HG03442 (cell line): Measurements from ENCODE around the gene CTPS1.

Source experiments
- ATAC-seq: cut with Tn5 transposase; IDR thresholded peaks from one replicate; pipeline ENCODE4 v1.9.1; 2021; ENCODE audit warnings: mild to moderate bottlenecking, moderate library complexity; ENCODE audit not compliant: unreplicated experiment

CTPS1 gene

GRCh38 chr1:40966417-40966816 lies 13.1 kb upstream of the CTPS1 start:
- ATAC-seq = no peak

DNA sequence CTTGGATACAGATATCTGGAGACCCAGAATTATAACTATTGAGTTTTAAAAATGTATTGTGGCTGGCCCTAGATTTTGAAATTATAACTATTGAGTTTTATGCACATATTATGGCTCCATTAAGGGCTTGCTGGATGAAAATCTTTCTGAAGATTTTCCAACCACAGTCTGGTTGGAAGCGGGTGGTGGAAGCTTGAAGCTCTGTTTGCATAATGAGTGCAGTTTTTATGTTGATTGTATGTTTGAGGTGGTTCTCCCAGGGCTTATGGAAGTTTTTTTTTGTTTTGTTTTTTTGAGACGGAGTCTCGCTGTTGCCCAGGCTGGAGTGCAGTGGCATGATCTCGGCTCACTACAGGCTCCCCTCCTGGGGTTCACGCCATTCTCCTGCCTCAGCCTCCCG lies 10.1 kb upstream of the CTPS1 start:
- ATAC-seq = no peak

GRCh38 chr1:40971966-40972365 lies 7.5 kb upstream of the CTPS1 start:
- no peak for ATAC-seq

GRCh38 chr1:40973912-40974311 lies 5.6 kb upstream of the CTPS1 start:
- ATAC-seq = no peak

- no peak for ATAC-seq
Observed at GRCh38 chr1:40974945-40975344, 4.6 kb upstream of the CTPS1 start.

GRCh38 chr1:40976952-40977690 lies 2.4 kb upstream of the CTPS1 start:
- no peak for ATAC-seq

- ATAC-seq = no peak
Observed at GRCh38 chr1:40977716-40978115, 1.8 kb upstream of the CTPS1 start.

GRCh38 chr1:40978886-40979240 lies 633 bp upstream of the CTPS1 start:
- no peak for ATAC-seq

GRCh38 chr1:40980068-40980452 lies 564 bp downstream of the CTPS1 start:
- peak; percentile 8 for ATAC-seq

- no peak for ATAC-seq
Observed at GRCh38 chr1:40980453-40981121, 1.1 kb downstream of the CTPS1 start.

DNA sequence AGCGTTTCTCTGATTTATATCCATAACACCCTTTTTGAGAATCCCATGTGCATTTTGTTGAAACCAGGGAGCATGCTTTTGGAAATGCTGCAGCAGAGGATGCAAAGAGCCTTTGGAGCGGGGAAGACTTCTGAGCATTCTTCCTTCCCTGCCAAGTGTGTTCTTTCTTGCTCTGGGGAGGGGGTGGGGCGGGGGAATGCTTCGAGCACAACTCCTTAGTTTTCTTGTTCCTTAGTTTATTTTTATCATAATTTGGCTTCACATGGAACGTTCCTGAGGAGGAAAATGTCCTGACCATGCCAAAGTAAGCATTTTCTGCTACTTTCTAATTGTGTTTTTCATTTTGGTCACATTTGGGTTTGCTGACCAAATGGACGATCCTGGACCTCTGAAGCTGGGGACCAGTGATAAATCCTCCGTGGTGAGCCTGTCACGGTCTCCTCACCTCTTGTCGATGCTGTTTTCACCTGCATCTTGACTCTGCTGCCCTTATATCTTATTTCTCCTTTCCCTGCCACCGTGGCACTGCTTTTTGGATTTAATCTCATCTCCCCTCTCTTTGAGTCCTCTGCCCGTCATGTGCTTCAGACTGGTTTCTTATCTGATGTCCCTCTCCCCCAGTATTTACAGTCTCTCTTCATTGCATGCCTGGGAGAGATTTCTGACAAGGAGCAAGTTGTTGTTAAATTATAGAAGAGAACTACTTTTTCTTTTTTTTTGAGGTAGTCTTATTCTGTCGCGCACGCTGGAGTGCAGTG lies 2.4 kb downstream of the CTPS1 start:
- ATAC-seq = no peak

DNA sequence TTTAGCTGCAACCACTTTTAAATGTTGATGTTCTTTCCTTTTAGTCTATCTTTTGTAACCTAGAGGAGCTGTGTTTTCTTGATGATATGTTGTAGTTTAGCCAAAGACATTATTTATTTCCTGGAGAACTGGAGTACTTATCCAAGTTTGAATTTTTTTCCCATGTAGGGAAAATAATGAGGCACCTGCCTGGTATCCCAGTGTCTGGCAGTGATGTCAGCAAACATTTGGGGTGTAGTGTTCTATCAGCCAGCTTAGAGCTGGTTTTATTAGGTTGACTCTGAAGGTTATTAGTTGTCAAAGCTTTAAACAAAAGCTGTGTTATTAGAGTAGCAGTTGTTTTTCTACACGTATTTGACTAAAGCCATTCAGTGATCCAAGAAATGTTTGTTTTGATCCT lies 3.2 kb downstream of the CTPS1 start:
- ATAC-seq = no peak

DNA sequence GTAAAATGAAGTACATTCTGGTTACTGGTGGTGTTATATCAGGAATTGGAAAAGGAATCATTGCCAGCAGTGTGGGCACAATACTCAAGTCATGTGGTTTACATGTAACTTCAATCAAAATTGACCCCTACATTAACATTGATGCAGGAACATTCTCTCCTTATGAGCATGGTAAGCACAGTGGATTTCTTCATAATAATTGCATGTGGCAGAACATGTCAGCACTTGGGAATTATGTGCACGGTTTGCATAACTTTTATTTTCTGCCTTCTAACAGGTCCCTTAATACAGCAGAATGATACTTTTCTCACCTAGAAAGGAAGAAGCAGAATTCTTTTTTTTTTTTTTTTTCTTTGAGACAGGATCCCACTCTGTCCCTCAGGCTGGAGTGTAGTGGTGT lies 3.8 kb downstream of the CTPS1 start:
- ATAC-seq = no peak

- no peak for ATAC-seq
Observed at GRCh38 chr1:40984066-40984465, 4.6 kb downstream of the CTPS1 start.

DNA sequence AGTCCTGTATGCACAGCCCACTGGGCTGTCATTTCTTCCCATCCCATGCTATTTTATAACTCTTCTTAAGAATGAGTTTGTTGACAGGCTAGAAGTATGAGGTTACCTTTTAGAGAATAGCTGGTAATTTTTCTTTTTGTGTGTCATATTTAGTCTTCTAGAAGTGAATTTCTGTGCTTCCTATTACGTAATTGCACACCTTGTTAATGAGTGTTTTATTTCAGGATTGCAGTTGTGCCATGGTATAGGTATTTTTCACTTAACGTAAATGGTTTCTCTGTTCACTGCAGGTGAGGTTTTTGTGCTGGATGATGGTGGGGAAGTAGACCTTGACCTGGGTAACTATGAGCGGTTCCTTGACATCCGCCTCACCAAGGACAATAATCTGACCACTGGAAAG lies 5.0 kb downstream of the CTPS1 start:
- no peak for ATAC-seq

- no peak for ATAC-seq
Observed at GRCh38 chr1:40985161-40985560, 5.7 kb downstream of the CTPS1 start.

- no peak for ATAC-seq
Observed at GRCh38 chr1:40985875-40986274, 6.4 kb downstream of the CTPS1 start.

DNA sequence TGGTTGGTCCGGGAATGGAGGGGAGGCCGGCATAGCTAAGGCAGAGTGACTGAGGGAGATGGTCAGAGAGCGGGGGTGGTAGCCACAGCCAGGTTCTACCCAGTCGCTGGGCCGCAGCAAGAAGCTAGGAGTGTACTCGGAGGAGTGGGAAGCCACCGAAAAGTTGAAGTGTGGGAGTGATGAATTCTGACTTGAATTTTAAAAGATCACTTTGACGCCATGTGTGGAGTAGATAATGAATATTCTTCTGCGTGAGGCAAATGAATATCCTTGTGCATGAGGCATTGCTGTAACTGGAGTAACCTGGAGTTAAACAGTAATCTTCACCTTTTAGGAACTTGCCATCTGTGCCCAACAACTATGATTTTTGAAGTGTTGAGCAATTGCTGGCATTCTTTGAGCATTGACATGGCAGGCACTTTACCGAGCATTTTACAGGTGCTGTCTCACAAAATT lies 6.9 kb downstream of the CTPS1 start:
- ATAC-seq = no peak

- no peak for ATAC-seq
Observed at GRCh38 chr1:40986956-40987355, 7.5 kb downstream of the CTPS1 start.

GRCh38 chr1:40987439-40988276 lies 8.2 kb downstream of the CTPS1 start:
- ATAC-seq = no peak

GRCh38 chr1:40988280-40988679 lies 8.8 kb downstream of the CTPS1 start:
- no peak for ATAC-seq
